Fibroblast of pulmonary artery (primary cell): Measurements from ENCODE around the gene ELP4.

Source experiments
- DNase-seq: peaks from one replicate; pipeline ENCODE4 v3.0.0-alpha.2; 2010; ENCODE audit warnings: low read depth
- H3K4me3 ChIP-seq: replicated peaks from 2 replicates; pipeline ENCODE4 v1.5.1; 2011; ENCODE audit warnings: low read depth, mild to moderate bottlenecking, control low read depth, low read length, moderate library complexity
- TF ChIP-seq, protein P1 (sequence below): IDR thresholded peaks from 2 replicates; pipeline ENCODE4 v1.5.1; 2011; ENCODE audit warnings: mild to moderate bottlenecking, control low read depth, low read length, inconsistent platforms; ENCODE audit errors: missing control alignments

The ELP4 gene

GRCh38 chr11:31800398-31801265 lies 291.1 kb downstream of the ELP4 start:
- no peak for DNase-seq
- H3K4me3 ChIP-seq: no peak overlapping the region
- TF ChIP-seq, protein P1, sequence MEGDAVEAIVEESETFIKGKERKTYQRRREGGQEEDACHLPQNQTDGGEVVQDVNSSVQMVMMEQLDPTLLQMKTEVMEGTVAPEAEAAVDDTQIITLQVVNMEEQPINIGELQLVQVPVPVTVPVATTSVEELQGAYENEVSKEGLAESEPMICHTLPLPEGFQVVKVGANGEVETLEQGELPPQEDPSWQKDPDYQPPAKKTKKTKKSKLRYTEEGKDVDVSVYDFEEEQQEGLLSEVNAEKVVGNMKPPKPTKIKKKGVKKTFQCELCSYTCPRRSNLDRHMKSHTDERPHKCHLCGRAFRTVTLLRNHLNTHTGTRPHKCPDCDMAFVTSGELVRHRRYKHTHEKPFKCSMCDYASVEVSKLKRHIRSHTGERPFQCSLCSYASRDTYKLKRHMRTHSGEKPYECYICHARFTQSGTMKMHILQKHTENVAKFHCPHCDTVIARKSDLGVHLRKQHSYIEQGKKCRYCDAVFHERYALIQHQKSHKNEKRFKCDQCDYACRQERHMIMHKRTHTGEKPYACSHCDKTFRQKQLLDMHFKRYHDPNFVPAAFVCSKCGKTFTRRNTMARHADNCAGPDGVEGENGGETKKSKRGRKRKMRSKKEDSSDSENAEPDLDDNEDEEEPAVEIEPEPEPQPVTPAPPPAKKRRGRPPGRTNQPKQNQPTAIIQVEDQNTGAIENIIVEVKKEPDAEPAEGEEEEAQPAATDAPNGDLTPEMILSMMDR: no peak

DNA sequence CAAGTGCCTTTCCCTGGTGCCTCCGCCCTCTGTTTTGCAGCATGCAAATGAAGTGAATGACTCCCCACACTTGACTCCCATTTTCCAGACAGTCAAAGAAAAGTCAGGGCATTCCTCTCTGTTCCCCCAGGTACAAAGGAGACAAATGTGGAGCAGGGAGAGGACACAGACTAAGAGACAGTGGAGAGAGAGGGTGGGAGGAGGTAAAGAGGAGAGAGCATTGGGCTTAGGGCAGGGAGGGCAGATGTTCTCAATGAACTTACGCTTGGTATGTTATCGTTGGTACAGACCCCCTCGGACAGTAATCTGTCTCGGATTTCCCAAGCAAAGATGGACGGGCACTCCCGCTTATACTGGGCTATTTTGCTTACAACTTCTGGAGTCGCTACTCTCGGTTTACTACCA lies 291.7 kb downstream of the ELP4 start:
- H3K4me3 ChIP-seq: no peak overlapping the region
- no peak for DNase-seq
- TF ChIP-seq, protein P1: no peak

- TF ChIP-seq, protein P1: no peak
- DNase-seq: no peak
- no peak overlapping the region for H3K4me3 ChIP-seq
Observed at GRCh38 chr11:31802000-31802551, 292.5 kb downstream of the ELP4 start.

DNA sequence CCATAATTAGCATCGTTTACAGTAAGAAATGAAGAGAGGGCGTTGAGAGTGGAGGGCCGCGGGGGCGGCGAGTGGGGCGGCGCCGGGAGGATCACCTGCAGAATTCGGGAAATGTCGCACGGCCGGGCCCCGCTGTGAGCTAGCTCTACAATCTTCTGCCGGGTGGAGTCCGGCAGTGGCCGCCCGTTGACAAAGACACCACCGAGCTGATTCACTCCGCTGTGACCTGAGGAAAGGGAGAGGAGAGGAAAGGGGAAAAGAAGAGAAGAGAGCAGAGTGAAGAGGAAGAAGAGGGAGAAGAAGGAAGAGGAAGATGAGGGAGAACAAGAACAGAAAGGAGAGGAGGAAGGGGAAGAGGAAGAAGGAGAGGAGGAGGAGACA lies 293.0 kb downstream of the ELP4 start:
- TF ChIP-seq, protein P1: no peak
- DNase-seq: no peak
- H3K4me3 ChIP-seq: no peak overlapping the region

DNA sequence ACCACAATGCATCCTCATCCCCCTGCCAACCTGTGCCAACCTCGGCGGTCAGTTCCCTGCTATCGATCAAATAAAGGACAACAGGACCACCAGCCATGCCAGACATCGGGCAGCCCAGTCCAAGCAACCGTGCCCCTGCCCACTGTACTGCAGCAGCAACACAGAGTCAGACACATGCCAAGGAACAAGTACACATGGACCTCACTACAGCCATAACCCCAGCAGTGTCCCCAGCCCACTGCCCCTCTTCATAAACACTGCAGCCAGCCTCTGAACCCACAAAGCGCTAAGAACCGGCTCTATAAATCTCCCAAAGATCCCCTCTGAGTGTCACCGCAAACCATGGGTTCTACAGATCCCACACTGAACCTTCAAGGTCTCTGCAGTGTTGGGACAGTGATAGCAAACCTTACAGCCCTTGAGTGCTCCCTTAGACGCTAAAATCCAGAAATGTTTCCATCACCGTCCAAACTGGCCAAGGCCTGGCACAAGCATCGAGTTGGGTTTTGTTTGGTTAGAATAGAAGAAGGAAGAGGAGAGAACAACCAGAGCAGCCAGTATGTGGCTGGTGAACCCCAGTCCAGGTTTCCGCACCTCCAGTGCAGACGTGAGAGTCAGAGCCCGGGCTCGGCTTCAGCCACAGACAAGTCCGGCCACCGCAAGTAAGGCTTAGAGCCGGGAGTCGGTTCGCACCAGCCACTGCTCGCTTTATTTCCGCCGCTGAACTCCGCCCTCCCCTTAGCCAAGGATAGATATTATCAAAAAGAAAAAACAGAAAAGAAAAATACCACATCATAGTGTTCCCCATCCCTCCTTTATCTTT lies 293.6 kb downstream of the ELP4 start:
- TF ChIP-seq, protein P1: no peak
- no peak overlapping the region for H3K4me3 ChIP-seq
- DNase-seq: no peak

GRCh38 chr11:31803813-31804311 lies 294.3 kb downstream of the ELP4 start:
- no peak for DNase-seq
- TF ChIP-seq, protein P1: no peak
- no peak overlapping the region for H3K4me3 ChIP-seq
